Left ventricle myocardium inferior (tissue), 1 donor: ENCODE data around the gene ZNF468. TPM values are rescaled to one million over a fixed set of nuclear protein-coding genes. Genes with fewer than 3 reads are reported as not detected.
A peak's percentile ranks its signal among the peaks of the same experiment; 100 is the strongest.
"Not testable (repeated sequence)": the region's sequence is repeated elsewhere in the genome, so short reads cannot be mapped to it uniquely, and the experiment has no call there.

ENCODE experiments used
- DNase-seq: peaks from one replicate; pipeline ENCODE4 v3.0.0-alpha.2; 2020
- H3K27ac ChIP-seq: fragments of 200-600 bp; replicated peaks from 2 replicates; pipeline ENCODE4 v1.8.0; 2021
- H3K27me3 ChIP-seq: fragments of 200-600 bp; 2 replicates; pipeline ENCODE4 v1.8.0; 2021; ENCODE audit warnings: low read depth
- H3K36me3 ChIP-seq: fragments of 200-600 bp; 2 replicates; pipeline ENCODE4 v1.8.0; 2021
- H3K4me1 ChIP-seq: fragments of 200-600 bp; 2 replicates; pipeline ENCODE4 v1.8.0; 2021
- H3K4me3 ChIP-seq: fragments of 200-600 bp; 2 replicates; pipeline ENCODE4 v1.8.0; 2021; ENCODE audit warnings: mild to moderate bottlenecking, moderate library complexity
- H3K9me3 ChIP-seq: fragments of 200-600 bp; replicated peaks from 2 replicates; pipeline ENCODE4 v1.8.0; 2021
- CTCF ChIP-seq: fragments of 200-600 bp; IDR thresholded peaks from 2 replicates; pipeline ENCODE4 v1.8.0; 2021; ENCODE audit warnings: antibody characterized with exemption, mild to moderate bottlenecking, borderline replicate concordance
- intact Hi-C: fragments of 100-400 bp; cut with micrococcal nuclease; formaldehyde crosslinking; loops from one replicate; pipeline ENCODE4 v1.11.0; 2022
- total RNA-seq: library from RNA; stranded (reverse); fragmentation: NEBNext Ultra II Directional; extraction: Animal tissue kit (Norgen Biotek cat#: 25700); gene quantifications from one replicate; pipeline ENCODE4 v1.2.1, GENCODE V29; 2021
- donor health status: DM: no; HTN: yes; CAD: no; lungs with severe emphysema.

Gene ZNF468
- total RNA-seq, 1 donor from 2014 or later, result 8.3 TPM

- DNase-seq, result no peak
- TF ChIP-seq CTCF, result no peak
- Histone ChIP-seq H3K4me3 (peak overlapping the region; percentile 84), H3K36me3 (peaks cover 10% of the 10 kb centered on the region), H3K4me1 (peaks cover 23% of the 10 kb centered on the region), H3K27me3 (no peaks in the 10 kb centered on the region), H3K27ac (peak overlapping the region; percentile 95), H3K9me3 (no peaks in the 10 kb centered on the region)
- intact Hi-C loops, result no loop called here
Observed at GRCh38 chr19:52896431-52897137, 39.2 kb upstream of the ZNF468 start.

- H3K36me3 ChIP-seq, result peaks cover 57% of the 10 kb centered on the region
- no peak overlapping the region for H3K4me3 ChIP-seq
- peaks cover 6% of the 10 kb centered on the region for H3K4me1 ChIP-seq
- no peaks in the 10 kb centered on the region for H3K27me3 ChIP-seq
- DNase-seq, result no peak
- intact Hi-C loops, result no loop called here
- TF ChIP-seq CTCF, result no peak
- H3K9me3 ChIP-seq, result no peaks in the 10 kb centered on the region
- no peak overlapping the region for H3K27ac ChIP-seq
Observed at GRCh38 chr19:52891336-52891735, 33.9 kb upstream of the ZNF468 start.

GRCh38 chr19:52889931-52890330 is 32.5 kb upstream of the ZNF468 start:
- Histone ChIP-seq H3K4me3 (no peak overlapping the region), H3K27me3 (no peaks in the 10 kb centered on the region), H3K36me3 (peaks cover 72% of the 10 kb centered on the region), H3K9me3 (no peaks in the 10 kb centered on the region), H3K27ac (no peak overlapping the region), H3K4me1 (no peaks in the 10 kb centered on the region)
- intact Hi-C loops, result no loop called here
- DNase-seq, result no peak
- no peak for TF ChIP-seq CTCF

- no peak for TF ChIP-seq CTCF
- H3K36me3 ChIP-seq, result peaks cover 80% of the 10 kb centered on the region
- H3K4me3 ChIP-seq, result no peak overlapping the region
- H3K27ac ChIP-seq, result no peak overlapping the region
- no peaks in the 10 kb centered on the region for H3K27me3 ChIP-seq
- DNase-seq, result no peak
- H3K9me3 ChIP-seq, result no peaks in the 10 kb centered on the region
- intact Hi-C loops, result no loop called here
- no peaks in the 10 kb centered on the region for H3K4me1 ChIP-seq
Observed at GRCh38 chr19:52889076-52889475, 31.7 kb upstream of the ZNF468 start.

GRCh38 chr19:52880895-52881389 is 23.5 kb upstream of the ZNF468 start:
- Histone ChIP-seq H3K36me3 (peaks cover 81% of the 10 kb centered on the region), H3K9me3 (peaks cover 52% of the 10 kb centered on the region), H3K4me3 (no peak overlapping the region)

GRCh38 chr19:52872996-52873395 is 15.6 kb upstream of the ZNF468 start:
- H3K36me3 ChIP-seq, H3K9me3 ChIP-seq, H3K4me3 ChIP-seq, H3K27me3 ChIP-seq, H3K27ac ChIP-seq, DNase-seq, intact Hi-C loops, H3K4me1 ChIP-seq: not testable (repeated sequence)

More at GRCh38 chr19:52880895-52881389, 23.5 kb upstream of the ZNF468 start:
- TF ChIP-seq CTCF, result no peak
- DNase-seq, result no peak
- Histone ChIP-seq H3K27ac (no peak overlapping the region), H3K4me1 (no peaks in the 10 kb centered on the region), H3K27me3 (no peaks in the 10 kb centered on the region)
- intact Hi-C loops, result no loop called here
